Left ventricle myocardium inferior (tissue), 1 donor: ENCODE results near the gene EQTN. TPM values are rescaled to one million over a fixed set of nuclear protein-coding genes. Genes with fewer than 3 reads are reported as not detected.

ENCODE experiments used
- DNase-seq: peaks from one replicate; pipeline ENCODE4 v3.0.0-alpha.2; 2020
- H3K27ac ChIP-seq: fragments of 200-600 bp; replicated peaks from 2 replicates; pipeline ENCODE4 v1.8.0; 2021
- H3K27me3 ChIP-seq: fragments of 200-600 bp; 2 replicates; pipeline ENCODE4 v1.8.0; 2021; ENCODE audit warnings: low read depth
- H3K36me3 ChIP-seq: fragments of 200-600 bp; 2 replicates; pipeline ENCODE4 v1.8.0; 2021
- H3K4me1 ChIP-seq: fragments of 200-600 bp; 2 replicates; pipeline ENCODE4 v1.8.0; 2021
- H3K4me3 ChIP-seq: fragments of 200-600 bp; 2 replicates; pipeline ENCODE4 v1.8.0; 2021; ENCODE audit warnings: mild to moderate bottlenecking, moderate library complexity
- H3K9me3 ChIP-seq: fragments of 200-600 bp; replicated peaks from 2 replicates; pipeline ENCODE4 v1.8.0; 2021
- CTCF ChIP-seq: fragments of 200-600 bp; IDR thresholded peaks from 2 replicates; pipeline ENCODE4 v1.8.0; 2021; ENCODE audit warnings: antibody characterized with exemption, mild to moderate bottlenecking, borderline replicate concordance
- intact Hi-C: fragments of 100-400 bp; cut with micrococcal nuclease; formaldehyde crosslinking; loops from one replicate; pipeline ENCODE4 v1.11.0; 2022
- total RNA-seq: library from RNA; stranded (reverse); fragmentation: NEBNext Ultra II Directional; extraction: Animal tissue kit (Norgen Biotek cat#: 25700); gene quantifications from one replicate; pipeline ENCODE4 v1.2.1, GENCODE V29; 2021
- donor health status: DM: no; HTN: yes; CAD: no; lungs with severe emphysema.

EQTN gene
- total RNA-seq, 1 donor from 2014 or later: not detected

- intact Hi-C loops: loop anchor here (10.0 kb wide), 1 partner anchor 238 kb away; no protein-coding TSS in a partner anchor
- no peak for TF ChIP-seq CTCF
- Histone ChIP-seq H3K27me3 (no peaks in the 10 kb centered on the region), H3K4me3 (no peak overlapping the region), H3K27ac (no peak overlapping the region), H3K4me1 (no peaks in the 10 kb centered on the region), H3K9me3 (no peaks in the 10 kb centered on the region), H3K36me3 (no peaks in the 10 kb centered on the region)
- no peak for DNase-seq
Observed at GRCh38 chr9:27273186-27273585, 23.8 kb downstream of the EQTN start.

GRCh38 chr9:27272103-27272502 lies 24.8 kb downstream of the EQTN start:
- no peak for TF ChIP-seq CTCF
- H3K4me1 ChIP-seq: no peaks in the 10 kb centered on the region
- DNase-seq: no peak
- intact Hi-C loops: loop anchor here (10.0 kb wide), 1 partner anchor 237 kb away; no protein-coding TSS in a partner anchor
- no peaks in the 10 kb centered on the region for H3K36me3 ChIP-seq
- no peak overlapping the region for H3K27ac ChIP-seq
- no peaks in the 10 kb centered on the region for H3K27me3 ChIP-seq
- H3K9me3 ChIP-seq: no peaks in the 10 kb centered on the region
- no peak overlapping the region for H3K4me3 ChIP-seq

- Histone ChIP-seq H3K4me1 (no peaks in the 10 kb centered on the region), H3K27me3 (peaks cover 6% of the 10 kb centered on the region), H3K9me3 (no peaks in the 10 kb centered on the region), H3K27ac (no peak overlapping the region), H3K4me3 (no peak overlapping the region), H3K36me3 (no peaks in the 10 kb centered on the region)
- intact Hi-C loops: no loop called here
- TF ChIP-seq CTCF: no peak
- DNase-seq: no peak
Observed at GRCh38 chr9:27261517-27262211, 35.3 kb downstream of the EQTN start.

- DNase-seq: no peak
- intact Hi-C loops: no loop called here
- H3K4me3 ChIP-seq: no peak overlapping the region
- no peaks in the 10 kb centered on the region for H3K36me3 ChIP-seq
- H3K9me3 ChIP-seq: peaks cover 7% of the 10 kb centered on the region
- no peaks in the 10 kb centered on the region for H3K4me1 ChIP-seq
- peaks cover 6% of the 10 kb centered on the region for H3K27me3 ChIP-seq
- H3K27ac ChIP-seq: no peak overlapping the region
- TF ChIP-seq CTCF: no peak
Observed at GRCh38 chr9:27260789-27261516, 36.0 kb downstream of the EQTN start.

GRCh38 chr9:27258662-27259061 lies 38.3 kb downstream of the EQTN start:
- intact Hi-C loops: no loop called here
- Histone ChIP-seq H3K4me3 (no peak overlapping the region), H3K4me1 (no peaks in the 10 kb centered on the region), H3K27me3 (peaks cover 6% of the 10 kb centered on the region), H3K27ac (no peak overlapping the region), H3K36me3 (no peaks in the 10 kb centered on the region), H3K9me3 (peaks cover 16% of the 10 kb centered on the region)
- no peak for DNase-seq
- no peak for TF ChIP-seq CTCF
